COLO668 (cell line): ENCODE results near the gene PPP1R7.
"Not testable (repeated sequence)": the region's sequence is repeated elsewhere in the genome, so short reads cannot be mapped to it uniquely, and the experiment has no call there.

ENCODE experiments used
- DNase-seq: peaks from one replicate; lab custom pipeline; 2025; ENCODE audit not compliant: unreplicated experiment; lab: John Stamatoyannopoulos, UW

PPP1R7 gene

GRCh38 chr2:241149925-241150659 is at the start of gene PPP1R7:
TSS of gene PPP1R7 (plus strand) at chr2:241150467. CDS start at chr2:241150496, 29 bp downstream.
- DNase-seq, result peak; percentile 98

DNA sequence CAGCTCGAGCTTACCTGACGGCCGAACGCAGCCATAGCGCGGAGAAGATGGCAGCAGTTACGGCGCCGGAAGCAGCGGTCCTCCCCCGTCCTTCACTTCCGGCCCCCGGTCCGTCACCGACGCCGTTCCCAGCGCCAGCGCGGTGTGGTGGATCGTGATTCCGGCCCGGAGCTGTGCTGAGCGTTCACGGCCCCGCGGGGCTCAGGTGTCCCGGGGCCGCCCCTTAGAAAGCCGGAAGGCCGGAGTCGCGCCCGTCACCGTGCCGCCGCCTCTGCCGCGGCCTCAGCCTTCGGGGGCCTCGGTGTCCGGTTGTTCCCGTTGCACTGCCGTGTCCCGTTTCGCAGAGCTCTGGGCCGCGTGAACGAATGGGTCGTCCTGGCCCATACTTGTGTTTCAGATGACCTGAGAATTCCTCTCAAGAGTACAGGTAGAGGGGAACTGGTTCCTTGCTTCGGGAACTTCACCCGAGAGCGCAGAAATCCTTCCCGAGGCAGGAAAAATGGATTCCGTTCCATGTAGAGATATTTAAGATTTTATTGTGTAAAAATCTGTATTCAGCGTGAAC is 47.9 kb upstream of the PPP1R7 start, which contains the start of gene MTERF4:
TSS of gene MTERF4 (minus strand) at position 49 of the 565 bp plus-strand sequence. CDS start at position 35, 14 bp downstream.
- DNase-seq, result peak; percentile 95

DNA sequence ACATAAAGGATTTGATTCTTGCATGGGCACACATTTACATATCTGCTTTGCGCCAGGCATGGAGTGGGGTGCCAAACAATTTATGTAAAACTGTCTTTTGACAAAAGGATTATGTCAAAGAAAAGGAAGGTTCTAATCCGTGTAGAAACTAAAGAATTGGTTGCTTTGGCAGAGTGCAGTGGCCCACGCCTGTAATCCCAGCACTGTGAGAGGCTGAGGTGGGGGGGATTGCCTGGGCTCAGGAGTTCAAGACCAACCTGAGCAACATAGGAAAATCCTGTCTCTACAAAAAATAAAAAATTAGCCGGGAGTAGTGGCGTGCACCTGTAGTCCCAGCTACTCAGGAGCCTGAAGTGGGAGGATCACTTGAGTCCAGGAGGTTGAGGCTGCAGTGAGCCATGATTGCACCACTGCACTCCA is 47.1 kb upstream of the PPP1R7 start:
- DNase-seq, result no peak

DNA sequence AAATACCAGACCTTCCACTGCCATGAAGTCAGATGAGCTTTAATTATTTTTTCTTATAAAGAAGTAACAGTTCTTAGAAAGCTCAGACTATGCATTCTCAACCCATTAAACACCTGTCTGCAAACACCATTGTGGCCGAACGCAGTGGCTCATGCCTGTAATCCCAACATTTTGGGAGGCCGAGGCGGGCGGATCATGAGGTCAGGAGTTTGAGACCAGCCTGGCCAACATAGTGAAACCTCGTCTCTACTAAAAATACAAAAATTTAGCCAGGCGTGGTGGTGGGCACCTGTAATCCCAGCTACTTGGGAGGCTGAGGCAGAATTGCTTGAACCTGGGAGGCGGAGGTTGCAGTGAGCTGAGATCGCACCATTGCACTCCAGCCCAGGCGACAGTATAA is 45.7 kb upstream of the PPP1R7 start:
- not testable (repeated sequence) for DNase-seq

DNA sequence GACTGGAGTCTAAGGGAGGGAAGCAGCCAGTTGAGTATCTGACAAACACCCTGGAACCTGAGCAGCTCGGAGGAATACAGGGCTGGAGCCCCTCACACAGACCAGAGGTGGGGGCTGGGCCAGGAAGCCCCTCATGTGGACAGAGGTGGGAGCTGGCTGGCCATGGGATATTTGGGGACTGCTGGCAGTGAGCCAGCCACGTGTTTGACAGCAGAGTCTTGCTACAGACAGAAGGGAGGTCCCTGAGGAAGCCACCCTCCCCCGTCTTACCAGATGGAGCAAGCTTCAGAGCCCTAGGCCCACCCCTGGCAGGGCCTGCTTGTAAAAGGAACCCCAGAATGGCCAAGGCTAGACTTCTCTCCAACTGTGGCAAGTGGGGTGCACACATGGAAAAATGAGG is 44.6 kb upstream of the PPP1R7 start:
- DNase-seq, result no peak

DNA sequence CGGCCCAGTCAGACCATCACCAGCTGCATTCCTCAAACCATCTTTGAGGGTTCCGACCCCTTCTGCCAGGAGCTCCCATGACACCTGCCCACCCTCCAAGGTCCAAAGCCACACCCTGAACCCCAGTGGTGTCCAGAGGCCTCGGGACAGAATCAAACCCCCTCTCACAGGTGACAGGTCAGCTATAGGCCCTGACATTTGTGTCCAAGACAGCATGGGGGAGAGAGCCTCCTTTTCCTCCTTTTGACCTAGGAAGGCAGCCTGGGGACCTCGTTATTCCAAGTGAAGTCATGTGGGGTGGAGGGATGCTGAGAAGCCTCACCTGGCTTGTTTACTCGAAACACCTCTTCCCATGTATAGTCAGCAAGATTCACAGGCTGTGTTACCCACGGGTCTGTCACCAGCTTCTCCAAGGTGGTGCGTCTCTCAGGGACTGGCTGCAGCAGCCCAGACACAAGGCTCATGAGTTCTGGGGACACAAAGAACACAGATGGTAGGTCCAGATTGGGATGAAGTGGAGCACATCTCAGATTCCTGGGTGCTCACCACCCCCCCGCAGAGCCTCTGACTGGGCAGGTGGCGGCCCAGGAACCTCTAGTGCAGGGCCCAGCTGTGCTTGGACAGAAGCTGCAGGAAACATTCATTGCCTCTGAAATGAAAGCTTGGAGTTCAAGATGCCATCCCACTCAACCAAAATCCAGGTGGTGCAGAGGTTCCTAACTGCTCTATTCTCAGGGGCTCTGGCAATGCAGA is 43.1 kb upstream of the PPP1R7 start:
- DNase-seq, result no peak

DNA sequence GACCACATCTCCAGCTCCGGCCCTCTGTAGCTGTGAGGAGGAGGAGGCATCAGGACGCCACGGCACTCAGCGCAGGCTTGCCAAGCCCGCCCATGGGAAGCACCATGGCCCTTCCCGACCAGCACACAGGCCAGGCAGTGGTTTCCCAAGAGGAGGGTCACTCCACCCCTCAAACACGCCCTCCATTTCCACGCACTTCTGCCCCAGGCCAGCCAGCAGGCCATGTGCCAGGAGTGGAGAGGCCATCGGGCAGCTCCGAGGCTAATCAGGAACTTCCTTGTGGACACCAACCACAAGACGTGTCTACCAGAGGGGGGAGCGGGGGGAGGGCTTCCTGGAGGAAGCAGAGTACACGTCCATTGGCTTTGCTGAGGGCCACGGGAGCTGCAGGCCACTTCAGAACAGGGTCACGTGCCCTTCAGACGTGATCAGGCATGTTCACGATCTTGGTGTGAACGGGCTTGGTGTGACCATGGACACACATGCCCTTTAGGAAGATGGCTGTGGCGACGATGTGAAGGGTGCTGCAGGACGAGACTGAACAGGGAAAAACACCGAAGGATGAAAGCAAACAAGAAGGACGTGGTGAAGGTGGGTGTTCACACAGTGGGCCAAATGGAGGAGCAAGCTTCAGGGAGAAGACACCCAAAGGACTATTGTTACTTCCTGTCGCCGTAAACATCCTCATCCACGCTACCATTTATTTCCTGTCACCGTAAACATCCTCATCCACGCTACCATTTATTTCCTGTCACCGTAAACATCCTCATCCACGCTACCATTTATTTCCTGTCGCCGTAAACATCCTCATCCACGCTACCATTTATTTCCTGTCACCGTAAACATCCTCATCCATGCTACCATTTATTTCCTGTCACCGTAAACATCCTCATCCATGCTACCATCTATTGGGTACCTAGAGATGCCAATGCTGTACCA is 41.7 kb upstream of the PPP1R7 start:
- no peak for DNase-seq

DNA sequence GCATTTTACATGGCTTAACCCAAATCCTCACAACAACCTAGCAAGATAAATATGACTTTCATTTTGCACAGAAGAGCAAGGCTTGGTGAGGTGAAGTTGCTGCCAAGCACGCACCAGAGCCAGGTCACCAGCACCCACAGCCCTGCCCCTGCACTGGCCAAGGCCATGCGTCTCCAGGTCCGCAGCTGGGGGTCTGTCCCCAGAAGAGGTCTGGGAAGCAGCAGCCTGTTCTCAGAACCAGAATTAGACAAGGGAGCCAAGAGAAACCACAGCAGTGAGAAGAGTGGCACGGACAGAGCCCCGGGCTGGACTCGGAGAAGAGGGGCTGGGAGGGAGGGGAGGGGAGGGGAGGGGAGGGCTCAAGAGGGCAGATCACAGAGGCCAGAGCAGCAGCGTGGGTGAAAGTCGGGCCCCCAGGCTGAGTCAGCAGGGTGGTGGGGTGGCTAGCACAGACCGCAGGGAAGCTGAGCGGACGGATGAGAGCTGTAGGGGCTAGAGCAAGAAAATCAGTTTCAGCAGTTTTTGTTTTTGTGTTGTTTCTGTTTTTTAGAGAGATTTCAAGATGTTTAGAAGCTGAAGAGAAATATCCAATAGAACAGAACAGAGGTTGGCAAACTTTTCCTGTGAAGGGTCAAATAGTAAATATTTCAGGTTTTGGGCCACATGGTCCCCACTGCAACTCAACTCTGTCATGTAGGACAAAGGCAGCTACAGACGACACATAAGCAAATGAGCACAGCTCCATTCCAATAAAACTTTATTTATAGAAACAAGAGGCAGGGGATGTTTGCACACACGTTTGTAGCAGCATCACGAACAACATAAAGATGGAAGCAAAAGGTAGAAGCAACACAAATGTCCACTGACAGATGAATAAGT is 40.8 kb upstream of the PPP1R7 start:
- DNase-seq, result no peak

- DNase-seq, result no peak
Observed at GRCh38 chr2:241110089-241110606, 40.1 kb upstream of the PPP1R7 start.

GRCh38 chr2:241110607-241111439 is 39.4 kb upstream of the PPP1R7 start:
- DNase-seq, result no peak

GRCh38 chr2:241111440-241111805 is 38.8 kb upstream of the PPP1R7 start:
- DNase-seq, result no peak

GRCh38 chr2:241112046-241112445 is 38.2 kb upstream of the PPP1R7 start:
- DNase-seq, result no peak

DNA sequence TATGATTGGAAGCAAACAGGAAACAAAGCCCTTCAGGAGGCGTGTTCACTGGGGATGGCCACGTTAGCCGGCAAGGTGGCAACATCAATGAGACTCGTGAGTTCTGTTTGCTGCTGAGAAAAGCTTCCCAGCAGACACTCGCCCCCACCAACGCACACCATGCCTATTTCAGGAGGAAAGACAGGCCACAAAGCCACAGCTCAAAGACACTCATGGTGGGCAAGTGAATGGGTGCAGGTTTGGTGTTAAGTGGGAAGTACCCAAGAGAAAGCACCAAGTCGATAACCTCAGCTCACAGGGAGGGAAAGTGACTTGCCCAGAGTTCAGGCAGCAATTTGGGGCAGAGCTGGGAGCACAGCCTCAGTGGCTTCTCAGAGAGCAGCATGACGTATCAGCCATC is 37.7 kb upstream of the PPP1R7 start:
- no peak for DNase-seq

DNA sequence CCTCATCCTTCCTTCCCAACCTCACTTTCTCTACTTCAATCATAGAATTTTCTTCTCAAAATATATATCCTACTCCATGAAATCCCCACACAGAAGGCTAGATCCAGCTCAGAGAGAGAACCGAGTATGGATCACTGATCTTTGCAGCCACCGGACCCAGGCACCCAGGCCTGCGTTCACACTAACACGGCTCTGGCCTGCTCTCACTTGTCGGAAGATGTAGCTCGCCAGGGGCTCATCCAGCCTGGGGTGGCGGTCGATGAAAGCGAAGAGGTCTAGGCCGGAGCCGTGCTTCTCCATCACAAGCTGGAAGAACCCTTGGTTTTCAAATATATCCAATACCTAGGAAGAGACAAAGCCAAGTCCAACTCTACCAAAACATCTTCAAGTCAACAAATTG is 35.4 kb upstream of the PPP1R7 start:
- DNase-seq, result no peak

GRCh38 chr2:241115361-241115760 is 34.9 kb upstream of the PPP1R7 start:
- DNase-seq, result no peak

- no peak for DNase-seq
Observed at GRCh38 chr2:241116606-241117560, 33.4 kb upstream of the PPP1R7 start.

- no peak for DNase-seq
Observed at GRCh38 chr2:241118737-241119505, 31.3 kb upstream of the PPP1R7 start.
